ENCODE data around the gene PSME2.
A peak's percentile ranks its signal among the peaks of the same experiment; 100 is the strongest.

PSME2 gene

GRCh38 chr14:24100197-24100981 is 46.0 kb downstream of the PSME2 start:
- TF ChIP-seq CTCF (IDR thresholded peaks at IDR 0.05) (no peak), ZFX (IDR thresholded peaks at IDR 0.05; ENCODE audit: borderline replicate concordance) (no peak)
- H3K27ac ChIP-seq, result no peak overlapping the region

- H3K27ac ChIP-seq, result no peak overlapping the region
- no peak for TF ChIP-seq ZFX (IDR thresholded peaks at IDR 0.05; ENCODE audit: borderline replicate concordance)
- TF ChIP-seq CTCF (IDR thresholded peaks at IDR 0.05), result no peak
Observed at GRCh38 chr14:24098927-24099813, 47.2 kb downstream of the PSME2 start.

- TF ChIP-seq ZFX (IDR thresholded peaks at IDR 0.05; ENCODE audit: borderline replicate concordance) (no peak), CTCF (IDR thresholded peaks at IDR 0.05) (no peak)
- H3K27ac ChIP-seq, result no peak overlapping the region
Observed at GRCh38 chr14:24098229-24098926, 48.0 kb downstream of the PSME2 start.

- TF ChIP-seq CTCF (IDR thresholded peaks at IDR 0.05), result no peak
- no peak for TF ChIP-seq ZFX (IDR thresholded peaks at IDR 0.05; ENCODE audit: borderline replicate concordance)
- H3K27ac ChIP-seq, result no peak overlapping the region
Observed at GRCh38 chr14:24096545-24097181, 49.7 kb downstream of the PSME2 start.

- TF ChIP-seq ZFX (IDR thresholded peaks at IDR 0.05; ENCODE audit: borderline replicate concordance) (no peak), CTCF (IDR thresholded peaks at IDR 0.05) (no peak)
- H3K27ac ChIP-seq, result peak overlapping the region; percentile 85
Observed at GRCh38 chr14:24095271-24096068, 50.9 kb downstream of the PSME2 start.

GRCh38 chr14:24094841-24095270 is 51.6 kb downstream of the PSME2 start:
- TF ChIP-seq CTCF (IDR thresholded peaks at IDR 0.05) (no peak), ZFX (IDR thresholded peaks at IDR 0.05; ENCODE audit: borderline replicate concordance) (no peak)
- peak overlapping the region; percentile 85 for H3K27ac ChIP-seq

Measured in 22Rv1 (cell line).